Stomach (tissue), 4 donors: ENCODE measurements around the gene MZB1.

Experiments used
- EP300 ChIP-seq: sonication (generic); formaldehyde crosslinking; IDR thresholded peaks from one replicate; pipeline ENCODE4 v1.6.1; 2017; ENCODE audit warnings: antibody characterized with exemption
- POLR2A ChIP-seq, 4 donors: fragments of 450-650 bp; IDR thresholded peaks; one replicate each; pipeline ENCODE4 v1.6.1; 2016; ENCODE audit warnings: antibody characterized with exemption in 4 of 4, control low read depth in 2 of 4, mild to moderate bottlenecking in 1 of 4, moderate library complexity in 1 of 4
- POLR2AphosphoS5 ChIP-seq, 3 donors: sonication (generic); formaldehyde crosslinking; IDR thresholded peaks; one replicate each; pipeline ENCODE4 v1.6.1; 2016; ENCODE audit warnings: antibody characterized with exemption in 3 of 3
- TF ChIP-seq, protein P1 (sequence below), 7 experiments: fragments of 450-650 bp in 4 of 7; fragments of 200-600 bp in 3 of 7; sonication (generic) in 3 of 7; IDR thresholded peaks; one replicate each; pipeline ENCODE4 v1.5.1; 2016 to 2019; ENCODE audit warnings: antibody characterized with exemption in 7 of 7, control low read depth in 2 of 7, mild to moderate bottlenecking in 1 of 7

GRCh38 chr5:139417214-139417613 is 27.5 kb upstream of the MZB1 start:
- TF ChIP-seq, protein P1, sequence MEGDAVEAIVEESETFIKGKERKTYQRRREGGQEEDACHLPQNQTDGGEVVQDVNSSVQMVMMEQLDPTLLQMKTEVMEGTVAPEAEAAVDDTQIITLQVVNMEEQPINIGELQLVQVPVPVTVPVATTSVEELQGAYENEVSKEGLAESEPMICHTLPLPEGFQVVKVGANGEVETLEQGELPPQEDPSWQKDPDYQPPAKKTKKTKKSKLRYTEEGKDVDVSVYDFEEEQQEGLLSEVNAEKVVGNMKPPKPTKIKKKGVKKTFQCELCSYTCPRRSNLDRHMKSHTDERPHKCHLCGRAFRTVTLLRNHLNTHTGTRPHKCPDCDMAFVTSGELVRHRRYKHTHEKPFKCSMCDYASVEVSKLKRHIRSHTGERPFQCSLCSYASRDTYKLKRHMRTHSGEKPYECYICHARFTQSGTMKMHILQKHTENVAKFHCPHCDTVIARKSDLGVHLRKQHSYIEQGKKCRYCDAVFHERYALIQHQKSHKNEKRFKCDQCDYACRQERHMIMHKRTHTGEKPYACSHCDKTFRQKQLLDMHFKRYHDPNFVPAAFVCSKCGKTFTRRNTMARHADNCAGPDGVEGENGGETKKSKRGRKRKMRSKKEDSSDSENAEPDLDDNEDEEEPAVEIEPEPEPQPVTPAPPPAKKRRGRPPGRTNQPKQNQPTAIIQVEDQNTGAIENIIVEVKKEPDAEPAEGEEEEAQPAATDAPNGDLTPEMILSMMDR (IDR thresholded peaks at IDR 0.05) = no peak
- peak in 1 of 3 donors; percentile 34 for TF ChIP-seq POLR2AphosphoS5 (IDR thresholded peaks at IDR 0.05)
- TF ChIP-seq EP300 = no peak
- TF ChIP-seq POLR2A (IDR thresholded peaks at IDR 0.05) = no peak
